ENCODE data around the gene CBFA2T3. TPM values are rescaled to one million over a fixed set of nuclear protein-coding genes. Genes with fewer than 3 reads are reported as not detected.

CBFA2T3 gene
- total and polyA plus RNA-seq, 4 donors: 0.18 to 9.4 (median 2.7) TPM

DNA sequence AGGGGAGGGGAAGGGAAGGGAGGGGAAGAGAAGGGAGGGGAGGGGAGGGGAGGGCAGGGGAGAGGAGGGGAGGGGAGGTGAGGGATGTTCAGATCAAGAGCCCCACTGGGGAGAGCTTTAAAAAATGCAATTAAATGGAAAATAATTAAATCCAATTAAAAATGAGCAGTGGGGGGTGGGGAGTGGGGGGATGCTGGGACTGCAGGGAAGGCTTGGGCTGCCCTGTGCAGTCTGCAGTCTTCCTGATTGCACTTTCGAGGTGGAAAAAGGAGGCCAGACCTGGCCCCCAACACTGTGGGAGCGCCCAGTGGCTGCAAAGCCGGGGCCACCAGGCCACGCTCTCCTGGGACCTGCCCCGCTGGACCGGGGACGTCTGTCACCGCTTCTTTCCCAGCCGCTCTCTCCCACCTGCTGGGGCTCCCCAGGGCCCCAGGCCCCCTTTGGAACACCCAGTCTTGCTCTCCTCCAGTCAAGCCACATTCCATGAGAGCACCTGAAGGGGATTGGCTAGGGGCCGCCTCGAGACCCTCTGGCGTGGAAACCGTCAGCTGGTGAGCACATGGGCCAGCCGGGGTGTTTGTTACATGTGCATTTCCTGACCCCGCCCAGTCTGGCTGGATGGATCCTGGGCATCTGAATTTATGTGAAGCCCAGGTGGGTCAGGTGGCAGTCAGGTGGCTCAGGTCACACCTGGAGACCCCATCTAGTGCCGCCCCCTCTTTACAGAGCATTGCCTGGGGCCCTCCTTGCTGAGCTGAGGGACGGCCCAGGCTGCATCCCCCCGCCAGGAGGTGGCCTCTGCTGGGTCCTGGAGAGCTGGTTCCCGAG, 37.6 kb upstream of the CBFA2T3 start:
- Histone ChIP-seq H3K4me1 (ENCODE audit: control insufficient read depth in 1 of 2, insufficient read depth in 2 of 2, low read length in 2 of 2) (no peaks in the 10 kb centered on the region), H3K4me3 (ENCODE audit: low read length in 2 of 2) (no peak overlapping the region), H3K9me3 (ENCODE audit: control insufficient read depth, low read length) (peaks cover 3% of the 10 kb centered on the region), H3K36me3 (ENCODE audit: control insufficient read depth in 1 of 2, insufficient read depth in 2 of 2, low read length in 1 of 2) (no peaks in the 10 kb centered on the region), H3K27me3 (ENCODE audit: control insufficient read depth in 1 of 2, insufficient read depth in 2 of 2, low read length in 1 of 2) (peaks cover 0 to 1% of the 10 kb centered on the region in 2 donors), H3K27ac (ENCODE audit: low read depth in 1 of 2, low read length in 2 of 2) (no peak overlapping the region)
- intact Hi-C loops (cut with DNase I): no loop called here
- WGBS, 2 donors: 64 to 65% methylated on average over 14 to 19 of the region's 19 CpGs
- ATAC-seq (ENCODE audit: low FRiP score) (no peak), DNase-seq (peak in 1 of 2 donors; percentile 38)

DNA sequence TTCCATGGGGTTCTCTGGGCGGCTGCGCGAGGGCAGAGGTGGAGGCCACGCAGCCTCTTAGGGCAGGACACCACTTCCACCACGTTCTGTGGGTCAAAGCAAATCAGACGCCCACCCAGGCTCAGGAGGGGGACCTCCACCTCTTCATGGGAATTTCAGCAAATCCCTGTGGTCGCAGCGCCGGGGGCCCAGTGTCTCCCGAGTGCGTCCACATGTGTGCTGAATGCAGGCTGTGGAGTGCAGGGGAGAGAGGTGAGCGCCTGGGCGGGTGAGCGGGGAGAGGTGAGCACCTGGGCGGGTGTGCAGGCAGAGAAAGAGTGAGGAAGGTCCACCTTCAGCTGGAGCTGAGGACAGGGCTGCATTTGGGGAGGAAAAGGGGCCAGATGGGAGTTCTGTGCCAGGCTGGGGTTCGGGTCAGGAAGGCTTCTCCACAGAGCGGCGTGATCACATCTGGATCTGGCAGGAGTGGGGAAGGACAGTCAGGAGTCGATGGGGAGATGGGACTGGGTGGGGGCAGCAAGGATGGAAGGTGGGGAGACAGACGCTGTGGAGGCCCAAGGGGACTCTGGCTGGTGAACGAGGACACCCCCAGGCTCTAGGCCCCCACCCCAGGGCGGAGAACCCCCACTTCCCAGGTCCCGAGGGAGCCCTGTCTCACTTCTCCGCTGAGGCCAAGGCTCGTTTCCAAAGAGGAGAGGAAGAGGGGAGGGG, 36.8 kb upstream of the CBFA2T3 start:
- intact Hi-C loops (cut with DNase I): no loop called here
- Histone ChIP-seq H3K36me3 (ENCODE audit: control insufficient read depth in 1 of 2, insufficient read depth in 2 of 2, low read length in 1 of 2) (no peaks in the 10 kb centered on the region), H3K27me3 (ENCODE audit: control insufficient read depth in 1 of 2, insufficient read depth in 2 of 2, low read length in 1 of 2) (peaks cover 0 to 1% of the 10 kb centered on the region in 2 donors), H3K27ac (ENCODE audit: low read depth in 1 of 2, low read length in 2 of 2) (no peak overlapping the region), H3K4me3 (ENCODE audit: low read length in 2 of 2) (no peak overlapping the region), H3K9me3 (ENCODE audit: control insufficient read depth, low read length) (peaks cover 3% of the 10 kb centered on the region), H3K4me1 (ENCODE audit: control insufficient read depth in 1 of 2, insufficient read depth in 2 of 2, low read length in 2 of 2) (no peaks in the 10 kb centered on the region)
- WGBS, 2 donors: 64 to 69% methylated on average over 22 to 25 of the region's 25 CpGs
- ATAC-seq (ENCODE audit: low FRiP score) (no peak), DNase-seq (peak; percentile 26 to 68)

DNA sequence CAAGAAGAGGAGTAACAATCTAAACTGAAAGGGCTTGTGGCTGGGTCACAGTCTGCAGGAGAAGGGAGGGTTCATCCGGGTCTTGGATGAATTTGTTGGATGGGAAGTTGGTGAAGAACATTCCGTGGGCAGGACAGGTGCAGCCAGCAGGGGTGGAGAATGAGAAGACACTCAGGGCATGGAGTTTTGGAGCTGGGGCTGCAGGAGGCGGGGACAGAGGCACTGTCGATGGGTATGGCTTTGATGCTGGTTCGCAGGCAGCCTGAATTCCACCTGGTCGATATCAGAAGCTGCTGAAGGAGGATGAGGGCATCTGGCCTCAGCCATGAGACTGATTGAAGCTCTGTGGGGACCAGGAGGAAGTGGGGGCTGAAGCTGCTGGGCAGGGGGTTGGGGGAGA, 36.1 kb upstream of the CBFA2T3 start:
- WGBS, 2 donors: 68 to 74% methylated on average over 6 of the region's 6 CpGs
- Histone ChIP-seq H3K27me3 (ENCODE audit: control insufficient read depth in 1 of 2, insufficient read depth in 2 of 2, low read length in 1 of 2) (peaks cover 0 to 1% of the 10 kb centered on the region in 2 donors), H3K4me1 (ENCODE audit: control insufficient read depth in 1 of 2, insufficient read depth in 2 of 2, low read length in 2 of 2) (no peaks in the 10 kb centered on the region), H3K9me3 (ENCODE audit: control insufficient read depth, low read length) (peaks cover 3% of the 10 kb centered on the region), H3K36me3 (ENCODE audit: control insufficient read depth in 1 of 2, insufficient read depth in 2 of 2, low read length in 1 of 2) (no peaks in the 10 kb centered on the region), H3K4me3 (ENCODE audit: low read length in 2 of 2) (no peak overlapping the region), H3K27ac (ENCODE audit: low read depth in 1 of 2, low read length in 2 of 2) (no peak overlapping the region)
- DNase-seq (peak in 1 of 2 donors; percentile 15), ATAC-seq (ENCODE audit: low FRiP score) (no peak)
- intact Hi-C loops (cut with DNase I): no loop called here

DNA sequence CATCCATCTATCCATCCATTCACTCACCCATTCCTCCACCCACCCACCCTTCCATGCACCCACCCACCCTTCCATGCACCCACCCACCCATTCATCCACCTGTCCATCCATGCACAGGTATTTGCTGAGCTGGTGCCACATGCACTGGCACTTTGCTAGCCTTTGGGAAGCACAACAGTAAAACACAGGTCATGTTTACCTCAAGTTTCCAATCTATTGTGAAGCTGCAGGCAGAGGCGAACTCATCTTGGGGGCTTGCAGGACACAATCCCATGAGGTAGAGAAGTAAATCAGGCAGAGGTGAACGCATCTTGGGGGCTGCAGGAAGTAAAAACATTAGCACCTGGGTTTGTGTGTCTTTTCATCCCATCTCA, 35.6 kb upstream of the CBFA2T3 start:
- ATAC-seq (ENCODE audit: low FRiP score): no peak
- no peaks in the 10 kb centered on the region for H3K36me3 ChIP-seq (ENCODE audit: control insufficient read depth in 1 of 2, insufficient read depth in 2 of 2, low read length in 1 of 2)
- H3K4me1 ChIP-seq (ENCODE audit: control insufficient read depth in 1 of 2, insufficient read depth in 2 of 2, low read length in 2 of 2): no peaks in the 10 kb centered on the region
- H3K27ac ChIP-seq (ENCODE audit: low read depth in 1 of 2, low read length in 2 of 2): no peak overlapping the region
- DNase-seq: no peak
- peaks cover 0 to 1% of the 10 kb centered on the region in 2 donors for H3K27me3 ChIP-seq (ENCODE audit: control insufficient read depth in 1 of 2, insufficient read depth in 2 of 2, low read length in 1 of 2)
- intact Hi-C loops (cut with DNase I): no loop called here
- H3K4me3 ChIP-seq (ENCODE audit: low read length in 2 of 2): no peak overlapping the region
- peaks cover 3% of the 10 kb centered on the region for H3K9me3 ChIP-seq (ENCODE audit: control insufficient read depth, low read length)
- 58 to 73% methylated on average over 2 of the region's 2 CpGs for WGBS, 2 donors

DNA sequence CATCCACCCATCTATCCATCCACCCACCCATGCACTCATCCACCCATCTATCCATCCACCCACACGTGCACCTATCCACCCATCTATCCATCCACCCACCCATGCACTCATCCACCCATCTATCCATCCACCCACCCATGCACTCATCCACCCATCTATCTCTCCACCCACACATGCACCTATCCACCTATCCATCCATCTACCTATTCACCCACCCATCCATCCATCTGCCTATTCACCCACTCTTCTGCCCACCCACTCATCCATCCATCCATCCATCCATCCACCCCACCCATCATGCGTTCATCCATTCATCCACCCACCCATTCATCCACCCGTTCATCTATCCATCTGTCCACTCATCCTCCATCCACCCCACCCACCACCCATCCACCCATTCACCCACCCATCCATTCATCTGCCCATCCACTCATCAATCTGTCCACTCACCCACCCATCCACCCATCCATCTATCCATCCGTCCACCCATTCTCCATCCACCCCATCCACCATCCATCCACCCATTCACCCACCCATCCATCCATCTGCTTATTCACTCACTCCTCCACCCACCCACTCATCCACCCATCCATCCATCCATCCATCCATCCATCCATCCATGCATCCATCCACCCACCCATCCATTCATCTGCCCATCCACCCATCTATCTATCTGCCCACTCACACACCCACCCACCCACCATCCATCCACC, 35.1 kb upstream of the CBFA2T3 start:
- H3K4me3 ChIP-seq (ENCODE audit: low read length in 2 of 2): no peak overlapping the region
- peaks cover 0 to 1% of the 10 kb centered on the region in 2 donors for H3K27me3 ChIP-seq (ENCODE audit: control insufficient read depth in 1 of 2, insufficient read depth in 2 of 2, low read length in 1 of 2)
- no peaks in the 10 kb centered on the region for H3K4me1 ChIP-seq (ENCODE audit: control insufficient read depth in 1 of 2, insufficient read depth in 2 of 2, low read length in 2 of 2)
- H3K36me3 ChIP-seq (ENCODE audit: control insufficient read depth in 1 of 2, insufficient read depth in 2 of 2, low read length in 1 of 2): no peaks in the 10 kb centered on the region
- DNase-seq (no peak), ATAC-seq (ENCODE audit: low FRiP score) (no peak)
- WGBS, 2 donors: 72 to 80% methylated on average over 4 of the region's 4 CpGs
- H3K27ac ChIP-seq (ENCODE audit: low read depth in 1 of 2, low read length in 2 of 2): no peak overlapping the region
- H3K9me3 ChIP-seq (ENCODE audit: control insufficient read depth, low read length): peaks cover 3% of the 10 kb centered on the region
- intact Hi-C loops (cut with DNase I): no loop called here

DNA sequence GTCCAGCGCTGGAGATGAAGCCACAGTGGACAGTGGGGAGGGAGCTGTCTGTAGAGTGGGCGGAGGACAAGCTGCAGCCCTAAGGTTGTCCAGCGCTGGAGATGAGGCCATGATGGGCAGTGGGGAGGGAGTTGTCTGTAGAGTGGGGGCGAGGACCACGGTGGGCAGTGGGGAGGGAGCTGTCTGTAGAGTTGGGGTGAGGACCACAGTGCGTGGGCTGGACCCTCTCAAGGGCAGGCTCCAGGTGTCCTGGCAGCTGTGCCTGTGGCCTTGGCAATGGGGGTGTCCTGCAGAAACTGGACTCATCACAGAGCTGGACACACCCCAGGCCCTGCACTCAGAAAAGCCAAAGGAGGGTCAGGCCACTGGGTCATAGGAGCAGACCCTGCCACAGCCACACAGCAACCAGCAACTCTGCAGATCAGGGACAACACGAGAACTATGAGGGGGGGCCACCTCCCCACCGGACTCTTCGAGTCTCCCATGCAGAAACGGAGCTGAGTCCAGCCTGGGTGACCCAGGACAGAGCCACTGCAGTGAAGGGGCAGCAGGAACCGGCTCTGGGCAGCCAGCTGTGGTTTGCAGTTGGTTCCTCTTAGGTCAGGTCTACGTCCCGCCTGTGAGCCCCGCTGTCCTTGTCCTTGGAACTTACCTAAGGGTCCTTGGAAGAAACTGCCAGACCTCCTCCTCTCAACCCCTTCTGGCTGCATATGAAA, 33.4 kb upstream of the CBFA2T3 start:
- no peaks in the 10 kb centered on the region for H3K4me1 ChIP-seq (ENCODE audit: control insufficient read depth in 1 of 2, insufficient read depth in 2 of 2, low read length in 2 of 2)
- no peak overlapping the region for H3K27ac ChIP-seq (ENCODE audit: low read depth in 1 of 2, low read length in 2 of 2)
- ATAC-seq (ENCODE audit: low FRiP score) (no peak), DNase-seq (no peak)
- H3K4me3 ChIP-seq (ENCODE audit: low read length in 2 of 2): no peak overlapping the region
- peaks cover 0 to 1% of the 10 kb centered on the region in 2 donors for H3K27me3 ChIP-seq (ENCODE audit: control insufficient read depth in 1 of 2, insufficient read depth in 2 of 2, low read length in 1 of 2)
- WGBS, 2 donors: 79 to 80% methylated on average over 12 to 14 of the region's 14 CpGs
- H3K9me3 ChIP-seq (ENCODE audit: control insufficient read depth, low read length): no peaks in the 10 kb centered on the region
- no peaks in the 10 kb centered on the region for H3K36me3 ChIP-seq (ENCODE audit: control insufficient read depth in 1 of 2, insufficient read depth in 2 of 2, low read length in 1 of 2)
- intact Hi-C loops (cut with DNase I): no loop called here

DNA sequence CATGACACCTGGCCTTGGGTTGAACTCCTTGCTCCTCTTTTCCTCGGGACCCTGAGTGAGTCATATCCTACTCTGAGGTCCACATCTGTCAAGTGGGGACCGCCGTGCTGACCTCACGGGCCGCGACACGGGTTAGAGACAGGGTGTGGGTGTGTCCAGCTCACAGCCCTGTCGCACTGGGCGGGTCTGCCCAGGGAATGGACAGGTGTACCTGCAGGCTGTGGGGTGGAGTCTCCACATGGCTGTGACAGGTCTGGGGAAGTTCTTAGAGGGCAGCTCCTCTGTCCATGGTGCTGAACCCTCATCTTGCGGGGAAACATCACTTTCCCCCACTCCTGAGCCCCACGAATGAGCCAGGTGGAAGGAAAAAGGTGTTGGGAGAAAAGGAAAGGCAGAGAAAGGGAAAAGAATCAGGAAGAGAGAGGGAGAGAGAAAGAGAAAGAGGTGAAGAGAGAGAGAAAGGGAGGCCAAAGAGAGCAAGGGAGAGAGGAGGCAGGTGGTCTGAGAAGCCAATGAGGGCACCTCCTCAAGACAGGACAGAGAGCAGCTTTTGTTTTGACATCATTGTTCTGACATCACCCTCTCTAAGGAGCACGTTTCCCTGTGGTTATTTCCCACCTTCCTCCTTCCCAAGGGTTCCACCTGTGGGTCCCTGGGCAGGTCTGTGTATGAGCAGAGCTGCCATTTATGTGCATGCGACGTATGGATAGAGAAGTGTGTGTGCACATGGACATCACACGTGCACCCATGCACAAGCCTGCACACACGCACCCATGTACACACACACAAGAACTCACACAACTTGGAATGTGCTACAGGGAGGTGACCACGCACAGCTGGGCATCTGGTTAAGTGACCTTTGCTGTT, 32.6 kb upstream of the CBFA2T3 start:
- H3K9me3 ChIP-seq (ENCODE audit: control insufficient read depth, low read length): no peaks in the 10 kb centered on the region
- WGBS, 2 donors: 49 to 53% methylated on average over 17 of the region's 17 CpGs
- H3K4me1 ChIP-seq (ENCODE audit: control insufficient read depth in 1 of 2, insufficient read depth in 2 of 2, low read length in 2 of 2): no peaks in the 10 kb centered on the region
- H3K36me3 ChIP-seq (ENCODE audit: control insufficient read depth in 1 of 2, insufficient read depth in 2 of 2, low read length in 1 of 2): no peaks in the 10 kb centered on the region
- no peak overlapping the region for H3K4me3 ChIP-seq (ENCODE audit: low read length in 2 of 2)
- DNase-seq (peak; percentile 44 to 65), ATAC-seq (ENCODE audit: low FRiP score) (no peak)
- intact Hi-C loops (cut with DNase I): no loop called here
- H3K27me3 ChIP-seq (ENCODE audit: control insufficient read depth in 1 of 2, insufficient read depth in 2 of 2, low read length in 1 of 2): peaks cover 0 to 1% of the 10 kb centered on the region in 2 donors
- H3K27ac ChIP-seq (ENCODE audit: low read depth in 1 of 2, low read length in 2 of 2): no peak overlapping the region

Data from aorta (tissue), 5 donors.